ENCODE results near the gene CCDC8.

Gene CCDC8

GRCh38 chr19:46410205-46411087 lies 2.9 kb downstream of the CCDC8 start:
- no peak overlapping the region for H3K4me3 ChIP-seq (ENCODE audit: low read depth, low read length)
- TF ChIP-seq CTCF (IDR thresholded peaks at IDR 0.05; ENCODE audit: low read depth, low read length, missing control alignments) = no peak
- DNase-seq (ENCODE audit: low read depth) = no peak
- in situ Hi-C loops (cut with HindIII; ENCODE audit: low sequenced_read_pairs) = no loop called here

GRCh38 chr19:46409191-46409590 lies 4.2 kb downstream of the CCDC8 start:
- H3K4me3 ChIP-seq (ENCODE audit: low read depth, low read length) = no peak overlapping the region
- no peak for DNase-seq (ENCODE audit: low read depth)
- in situ Hi-C loops (cut with HindIII; ENCODE audit: low sequenced_read_pairs) = no loop called here
- TF ChIP-seq CTCF (IDR thresholded peaks at IDR 0.05; ENCODE audit: low read depth, low read length, missing control alignments) = no peak

GRCh38 chr19:46408664-46409039 lies 4.7 kb downstream of the CCDC8 start:
- H3K4me3 ChIP-seq (ENCODE audit: low read depth, low read length) = no peak overlapping the region
- no peak for DNase-seq (ENCODE audit: low read depth)
- in situ Hi-C loops (cut with HindIII; ENCODE audit: low sequenced_read_pairs) = no loop called here
- TF ChIP-seq CTCF (IDR thresholded peaks at IDR 0.05; ENCODE audit: low read depth, low read length, missing control alignments) = no peak

- H3K4me3 ChIP-seq (ENCODE audit: low read depth, low read length) = no peak overlapping the region
- no peak for TF ChIP-seq CTCF (IDR thresholded peaks at IDR 0.05; ENCODE audit: low read depth, low read length, missing control alignments)
- in situ Hi-C loops (cut with HindIII; ENCODE audit: low sequenced_read_pairs) = no loop called here
- DNase-seq (ENCODE audit: low read depth) = no peak
Measured at GRCh38 chr19:46407856-46408663, 5.3 kb downstream of the CCDC8 start.

- no peak overlapping the region for H3K4me3 ChIP-seq (ENCODE audit: low read depth, low read length)
- TF ChIP-seq CTCF (IDR thresholded peaks at IDR 0.05; ENCODE audit: low read depth, low read length, missing control alignments) = no peak
- DNase-seq (ENCODE audit: low read depth) = no peak
- in situ Hi-C loops (cut with HindIII; ENCODE audit: low sequenced_read_pairs) = no loop called here
Measured at GRCh38 chr19:46406976-46407375, 6.4 kb downstream of the CCDC8 start.

- no peak for TF ChIP-seq CTCF (IDR thresholded peaks at IDR 0.05; ENCODE audit: low read depth, low read length, missing control alignments)
- DNase-seq (ENCODE audit: low read depth) = no peak
- in situ Hi-C loops (cut with HindIII; ENCODE audit: low sequenced_read_pairs) = no loop called here
- H3K4me3 ChIP-seq (ENCODE audit: low read depth, low read length) = no peak overlapping the region
Measured at GRCh38 chr19:46404753-46405468, 8.5 kb downstream of the CCDC8 start.
